ENCODE results near the gene MYO5B.
"Not testable (repeated sequence)": the region's sequence is repeated elsewhere in the genome, so short reads cannot be mapped to it uniquely, and the experiment has no call there.

Gene MYO5B

DNA sequence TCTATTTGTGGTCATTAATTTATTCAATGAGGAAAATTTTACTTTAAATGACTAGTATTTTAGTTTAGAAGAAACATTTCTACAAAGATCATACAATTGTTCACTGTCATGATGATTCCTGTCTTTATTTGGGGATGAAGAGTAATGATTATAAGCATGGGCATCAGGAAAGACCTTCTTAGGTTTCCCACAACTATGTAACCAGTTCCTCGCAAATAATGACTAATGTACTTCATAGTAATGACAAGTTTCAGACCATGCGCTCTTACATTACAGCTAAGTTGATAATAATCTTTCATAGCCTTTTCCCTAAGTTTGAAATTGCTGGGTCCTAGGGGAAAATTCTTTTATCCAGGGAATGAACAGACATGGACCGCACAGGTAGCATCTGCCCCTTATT lies 90.5 kb downstream of the MYO5B start:
- no peak for DNase-seq (ENCODE audit: low read depth, low spot score)

DNA sequence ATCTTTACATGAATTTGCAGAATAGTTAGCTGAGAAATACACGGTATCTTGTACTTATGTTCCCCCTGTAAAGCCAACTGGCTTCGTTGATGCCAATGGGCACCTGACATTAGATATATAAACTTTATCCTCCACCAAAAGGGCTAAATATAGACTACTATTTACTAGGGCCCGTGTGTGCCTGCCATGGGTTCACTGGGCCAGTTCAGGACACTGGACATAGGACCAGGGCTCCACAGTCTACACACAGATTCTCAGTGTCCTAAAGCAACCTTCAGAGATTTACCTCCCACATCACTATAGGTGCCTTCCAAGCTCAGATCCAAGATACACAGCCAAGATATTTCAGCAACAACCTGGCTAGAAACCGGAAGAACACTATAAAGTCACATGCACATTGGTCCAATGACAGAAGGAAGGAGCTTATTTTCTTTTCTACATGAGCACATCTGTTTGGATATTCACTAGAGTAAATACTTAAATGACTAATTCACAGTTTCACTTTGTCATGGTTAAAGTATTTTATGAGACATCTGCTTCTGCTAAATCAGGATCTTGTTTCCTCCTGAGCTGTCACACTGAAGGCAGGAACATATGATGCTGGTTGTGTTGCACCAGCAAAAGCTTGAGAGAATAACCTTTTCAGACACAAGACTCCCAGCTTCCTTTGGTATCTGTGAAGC lies 95.1 kb downstream of the MYO5B start:
- DNase-seq (ENCODE audit: low read depth, low spot score): no peak

DNA sequence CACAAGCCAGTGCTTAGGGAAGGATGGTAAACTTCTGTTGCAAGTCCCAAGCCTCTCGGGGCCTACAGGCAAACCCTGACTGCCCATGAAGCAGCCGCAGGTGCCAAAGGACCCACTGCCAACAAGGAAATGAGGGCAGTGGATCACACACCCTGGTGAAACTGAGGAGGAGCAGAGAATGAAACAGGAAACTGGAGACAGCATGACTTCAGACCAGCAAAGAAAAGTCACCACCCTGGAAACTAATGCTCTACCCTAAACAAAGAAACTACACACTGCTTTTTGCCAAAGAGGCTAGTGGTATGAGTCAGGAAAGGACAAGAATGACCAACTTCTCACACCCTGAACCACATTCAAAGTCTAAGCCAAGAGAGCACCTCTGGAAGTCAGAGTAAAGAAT lies 97.2 kb downstream of the MYO5B start:
- DNase-seq (ENCODE audit: low read depth, low spot score): no peak

DNA sequence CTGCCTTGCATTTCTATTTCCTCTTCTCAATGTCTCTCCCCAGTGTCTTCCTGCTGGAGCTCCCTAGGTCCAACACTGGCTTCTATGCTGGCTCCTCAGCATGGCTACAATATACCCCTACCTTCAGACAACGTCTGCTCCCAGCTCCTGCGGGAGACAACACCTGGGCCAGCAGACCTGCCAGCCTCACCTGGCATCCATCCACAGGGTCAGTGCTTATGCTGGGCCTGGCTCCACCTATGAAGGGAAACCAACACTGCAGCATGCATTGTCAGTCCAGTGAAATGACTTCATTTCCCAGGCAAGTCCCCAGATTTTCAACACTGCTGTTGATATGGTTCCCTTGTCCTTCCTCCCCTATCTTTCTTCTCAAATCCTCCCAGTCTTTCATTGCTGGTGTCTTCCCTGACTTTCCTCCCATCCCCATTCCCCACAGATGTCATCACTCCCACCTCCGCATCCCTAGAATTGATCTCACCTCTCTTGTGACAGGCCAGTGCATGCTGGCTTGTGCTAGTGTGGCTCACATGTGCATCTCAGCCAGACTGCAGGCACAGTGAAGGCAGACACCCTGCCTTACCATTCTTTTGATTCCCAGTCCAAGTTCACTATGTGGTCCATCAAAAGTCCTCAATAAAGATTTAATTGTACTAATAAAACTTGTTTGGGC lies 98.0 kb downstream of the MYO5B start:
- DNase-seq (ENCODE audit: low read depth, low spot score): no peak

DNA sequence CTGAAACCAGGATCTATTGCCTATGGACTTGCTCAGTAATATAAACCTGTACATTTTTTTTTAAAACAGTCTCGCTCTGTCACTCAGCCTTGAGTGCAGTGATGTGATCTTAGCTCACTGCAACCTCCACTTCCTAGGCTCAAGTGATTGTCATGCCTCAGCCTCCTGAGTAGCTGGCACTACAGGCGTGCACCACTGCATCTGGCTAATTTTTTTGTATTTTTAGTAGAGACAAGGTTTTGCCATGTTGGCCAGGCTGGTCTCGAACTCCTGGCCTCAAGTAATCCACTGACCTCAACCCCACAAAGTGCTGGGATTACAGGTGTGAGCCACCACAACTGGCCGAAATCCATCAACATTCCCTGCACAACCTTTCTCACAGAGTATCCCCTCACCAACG lies 100.2 kb downstream of the MYO5B start:
- not testable (repeated sequence) for DNase-seq (ENCODE audit: low read depth, low spot score)

DNA sequence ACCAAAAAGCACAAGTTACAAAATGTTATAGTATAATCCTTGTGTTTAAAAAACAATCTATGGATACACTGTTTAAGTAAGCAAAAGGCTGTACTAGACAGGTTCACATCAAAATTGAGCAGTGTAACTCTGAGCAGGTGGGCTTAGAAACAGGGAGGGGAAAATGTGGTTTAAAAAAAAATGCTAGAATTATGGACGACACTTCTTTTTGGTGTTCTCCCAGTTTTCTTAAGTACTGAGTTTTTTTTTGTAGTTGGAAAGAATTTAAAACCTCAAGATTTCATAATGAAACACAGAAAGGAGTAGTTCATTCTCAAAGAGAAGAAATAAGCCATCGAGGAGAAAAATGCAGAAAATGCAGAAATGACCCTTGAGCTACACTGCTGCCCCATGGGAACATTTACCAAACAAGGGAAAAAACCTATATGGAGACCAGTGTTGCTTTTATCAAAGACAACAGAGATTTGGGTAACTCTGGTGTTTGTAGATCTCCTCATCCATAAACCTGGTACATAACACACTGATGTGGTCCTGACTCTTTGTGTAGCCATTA lies 100.7 kb downstream of the MYO5B start:
- DNase-seq (ENCODE audit: low read depth, low spot score): no peak

DNA sequence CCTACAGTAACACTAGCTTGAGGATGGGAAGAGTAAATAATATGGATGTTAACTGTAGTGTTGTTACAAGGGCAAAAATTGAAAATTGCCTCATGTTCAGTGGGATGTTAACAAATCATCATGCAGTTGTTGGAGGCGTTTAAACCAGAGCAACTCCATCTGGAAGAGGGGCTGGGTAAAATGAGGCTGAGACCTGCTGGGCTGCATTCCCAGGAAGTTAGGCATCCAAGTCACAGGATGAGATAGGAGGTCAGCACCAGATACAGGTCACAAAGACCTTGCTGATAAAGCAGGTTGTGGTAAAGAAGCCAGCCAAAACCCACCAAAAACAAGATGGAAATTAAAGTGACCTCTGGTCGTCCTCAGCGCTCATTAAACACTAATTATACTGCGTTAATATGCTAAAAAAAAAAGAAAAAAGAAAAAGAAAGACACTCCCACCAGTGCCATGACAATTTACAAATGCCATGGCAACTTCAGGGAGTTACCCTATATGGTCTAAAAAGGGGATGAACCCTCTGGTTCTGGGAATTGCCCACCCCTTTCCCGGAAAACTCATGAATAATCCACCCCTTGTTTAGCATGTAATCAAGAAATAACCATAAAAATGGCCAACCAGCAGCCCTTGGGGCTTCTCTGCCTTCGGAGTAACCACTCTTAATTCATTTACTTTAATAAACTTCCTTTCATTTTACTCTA lies 101.4 kb downstream of the MYO5B start:
- no peak for DNase-seq (ENCODE audit: low read depth, low spot score)

DNA sequence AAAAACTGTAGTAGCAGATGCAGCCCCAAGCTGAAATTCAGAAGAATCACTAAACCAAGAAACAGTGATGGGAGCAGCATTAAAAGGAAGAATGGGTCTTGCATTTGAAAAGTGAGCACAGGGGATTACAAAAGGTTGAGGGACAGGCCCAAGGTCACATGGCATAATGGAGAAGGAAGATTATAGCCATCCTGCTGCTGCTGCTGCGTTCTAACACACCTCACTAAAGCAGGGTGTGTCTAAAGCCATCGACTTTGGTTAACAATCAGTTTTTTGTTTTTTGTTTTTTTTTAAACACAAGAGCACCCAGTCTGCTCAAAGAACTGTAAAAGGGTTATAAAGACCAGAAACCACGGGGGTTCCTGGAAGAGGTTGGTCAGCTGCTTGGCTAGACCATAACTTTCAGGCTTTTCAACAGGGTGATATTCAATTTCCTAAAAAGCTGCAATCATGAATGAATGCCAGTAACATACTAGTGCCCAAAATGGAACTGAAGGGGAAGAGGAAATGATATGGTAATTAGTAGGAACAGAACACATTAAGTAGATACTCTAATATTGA lies 102.6 kb downstream of the MYO5B start:
- DNase-seq (ENCODE audit: low read depth, low spot score): no peak

DNA sequence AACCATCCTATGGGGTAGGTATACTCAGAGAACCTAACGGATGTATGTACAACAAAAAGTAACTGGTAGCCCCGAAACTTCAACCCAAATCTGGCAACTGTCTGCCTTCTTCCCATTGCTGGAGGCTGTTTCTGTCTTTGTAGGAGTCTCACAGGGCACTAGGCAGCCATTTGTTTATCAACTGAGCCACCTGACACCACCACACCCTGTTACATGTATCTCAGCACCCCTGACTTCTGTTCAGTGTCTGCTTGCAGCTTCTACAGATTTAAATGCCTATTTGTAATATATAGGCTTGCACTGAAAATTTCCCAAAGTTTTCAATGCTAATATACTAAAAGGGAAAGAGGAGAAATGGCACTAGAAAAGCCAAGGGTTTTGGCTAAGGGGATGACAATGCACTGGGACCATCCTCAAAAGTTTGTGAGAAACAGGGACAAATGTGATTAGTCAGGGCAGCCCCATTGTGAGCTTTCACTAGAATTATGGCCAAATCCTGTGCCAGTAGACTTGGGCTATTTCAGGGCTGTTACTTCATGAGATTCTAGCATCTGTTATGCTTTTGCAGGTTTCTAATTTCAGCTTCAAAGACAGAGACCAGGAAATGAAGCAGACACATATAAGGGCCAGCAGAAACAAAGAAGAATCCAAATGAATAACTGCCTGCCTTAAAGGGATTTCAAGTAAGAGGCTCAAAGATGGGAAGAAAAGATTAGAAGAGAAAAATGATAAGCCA lies 103.3 kb downstream of the MYO5B start:
- no peak for DNase-seq (ENCODE audit: low read depth, low spot score)

DNA sequence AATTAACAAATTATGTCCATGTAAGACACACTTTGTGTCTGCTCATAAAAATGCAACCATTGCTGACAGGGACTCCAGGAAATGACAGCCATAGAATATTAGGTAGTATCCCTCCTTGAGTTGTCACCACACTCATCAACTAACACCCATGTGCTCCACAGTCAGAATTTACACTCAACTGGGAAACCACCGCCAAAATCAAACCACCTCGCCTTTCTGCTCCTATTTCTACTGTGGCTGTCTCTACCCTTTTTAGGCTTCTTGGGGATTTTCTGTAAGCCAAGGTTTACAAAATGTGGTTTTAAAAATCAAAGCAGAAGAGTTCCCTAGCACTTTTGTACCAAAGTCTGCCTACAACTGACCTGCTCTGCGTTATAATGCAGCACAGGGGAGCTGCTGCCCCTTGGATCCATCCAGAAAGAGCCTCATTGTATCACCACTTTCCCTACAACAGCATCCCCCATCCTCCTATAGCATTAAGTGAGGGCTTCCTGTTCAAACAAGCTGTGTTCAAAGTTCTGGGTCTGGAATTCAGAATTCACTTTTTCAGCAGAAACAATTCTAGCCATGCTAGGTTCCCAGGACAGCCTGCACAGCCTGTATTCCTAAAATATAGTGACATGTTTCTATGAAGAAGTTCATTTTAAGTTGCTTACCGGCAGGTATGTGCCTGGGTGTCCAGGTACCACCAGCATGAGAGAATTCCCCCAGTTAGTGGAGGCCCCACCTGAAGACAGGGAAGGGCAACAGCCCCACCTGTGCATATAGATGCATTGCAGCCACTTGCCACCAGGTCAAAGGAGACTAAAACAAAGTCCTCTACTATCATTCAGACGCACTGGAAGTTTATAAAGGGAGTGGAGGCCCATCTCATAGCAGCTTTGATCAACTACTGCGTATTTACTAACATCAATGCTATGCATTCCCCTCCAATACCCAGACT lies 104.3 kb downstream of the MYO5B start:
- no peak for DNase-seq (ENCODE audit: low read depth, low spot score)

DNA sequence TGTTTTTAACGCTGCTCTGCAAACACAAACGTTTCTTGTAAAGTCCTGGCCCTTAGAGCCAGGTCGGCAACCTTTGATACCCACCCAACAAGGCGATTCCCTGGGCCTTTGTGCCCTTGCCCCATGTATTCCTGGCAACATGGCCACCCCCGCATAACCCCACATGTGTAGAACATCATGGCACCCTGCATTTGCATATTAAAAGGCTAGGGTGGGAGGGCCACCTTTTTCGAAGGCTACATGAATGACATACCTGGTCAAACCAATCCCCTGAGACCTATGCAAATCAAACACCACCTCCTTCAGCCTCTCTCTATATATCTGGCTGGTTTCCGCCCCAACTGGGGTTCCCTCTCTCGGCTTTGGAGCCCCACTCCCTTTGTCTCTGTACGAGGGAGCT lies 105.2 kb downstream of the MYO5B start:
- DNase-seq (ENCODE audit: low read depth, low spot score): no peak

DNA sequence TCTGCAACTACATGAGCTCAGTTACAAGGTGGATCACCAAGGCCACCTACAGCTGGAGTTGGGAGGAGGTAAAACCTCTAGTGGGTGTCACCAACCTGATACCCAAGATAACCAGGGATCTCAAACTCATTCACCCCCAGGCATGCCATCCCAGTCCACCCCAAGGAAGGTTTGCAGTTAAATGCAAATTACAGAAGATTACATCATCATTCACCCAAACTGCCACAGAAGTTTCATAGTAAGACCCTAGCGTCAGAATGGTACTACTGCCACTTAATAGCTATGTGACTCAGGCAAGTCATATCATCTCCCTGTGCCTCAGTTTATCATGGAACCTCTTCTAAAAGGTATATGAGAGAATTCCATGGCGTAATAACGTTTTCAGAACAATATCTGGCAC lies 111.2 kb downstream of the MYO5B start:
- DNase-seq (ENCODE audit: low read depth, low spot score): no peak

DNA sequence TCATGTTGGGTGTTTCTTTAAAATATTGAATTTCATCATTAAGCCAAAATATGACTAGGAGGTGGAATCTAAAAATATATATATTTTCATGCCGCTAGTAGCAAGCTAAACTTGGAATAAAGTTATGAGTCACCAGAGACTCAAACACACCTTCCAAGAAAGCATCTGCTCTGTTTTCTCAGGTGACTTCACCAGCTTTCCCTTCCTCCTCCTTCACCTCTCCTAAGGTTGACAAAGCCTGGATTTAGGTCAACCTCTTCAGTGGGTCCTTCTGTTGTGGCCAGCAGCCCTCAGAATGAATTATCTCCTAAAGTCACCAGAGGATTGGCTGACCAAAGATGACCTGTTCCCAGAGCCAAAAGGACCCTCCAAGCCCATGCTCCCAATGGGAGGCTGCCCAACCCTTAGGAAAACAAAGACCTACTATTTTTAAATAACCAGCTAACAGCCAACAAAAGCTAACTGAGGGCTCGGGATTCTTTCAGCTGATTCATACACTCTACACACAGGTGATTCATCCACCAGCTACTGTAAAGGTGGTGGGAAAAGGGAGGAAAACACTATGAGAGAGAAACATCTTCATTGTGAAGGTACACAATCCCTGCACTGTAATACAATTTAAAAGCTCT lies 113.9 kb downstream of the MYO5B start:
- DNase-seq (ENCODE audit: low read depth, low spot score): no peak

DNA sequence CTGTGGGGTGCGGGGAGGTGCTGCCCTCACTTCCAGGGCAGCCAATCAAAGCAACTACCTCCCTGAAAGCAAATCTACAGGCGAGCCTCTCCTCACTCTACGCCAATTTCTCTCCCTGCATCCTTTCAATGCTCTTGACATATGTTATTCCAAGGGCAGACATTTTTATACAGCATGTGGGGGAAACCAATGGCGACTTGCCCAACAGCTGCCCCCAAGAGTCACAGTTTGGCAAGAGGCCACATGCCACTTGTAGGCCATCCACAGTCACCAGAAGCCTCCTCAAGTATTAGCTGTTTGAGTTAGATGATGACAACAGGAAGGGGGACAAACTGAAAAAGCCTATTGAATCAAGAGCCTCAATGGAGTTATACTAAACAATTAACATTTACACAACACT lies 114.6 kb downstream of the MYO5B start:
- no peak for DNase-seq (ENCODE audit: low read depth, low spot score)

DNA sequence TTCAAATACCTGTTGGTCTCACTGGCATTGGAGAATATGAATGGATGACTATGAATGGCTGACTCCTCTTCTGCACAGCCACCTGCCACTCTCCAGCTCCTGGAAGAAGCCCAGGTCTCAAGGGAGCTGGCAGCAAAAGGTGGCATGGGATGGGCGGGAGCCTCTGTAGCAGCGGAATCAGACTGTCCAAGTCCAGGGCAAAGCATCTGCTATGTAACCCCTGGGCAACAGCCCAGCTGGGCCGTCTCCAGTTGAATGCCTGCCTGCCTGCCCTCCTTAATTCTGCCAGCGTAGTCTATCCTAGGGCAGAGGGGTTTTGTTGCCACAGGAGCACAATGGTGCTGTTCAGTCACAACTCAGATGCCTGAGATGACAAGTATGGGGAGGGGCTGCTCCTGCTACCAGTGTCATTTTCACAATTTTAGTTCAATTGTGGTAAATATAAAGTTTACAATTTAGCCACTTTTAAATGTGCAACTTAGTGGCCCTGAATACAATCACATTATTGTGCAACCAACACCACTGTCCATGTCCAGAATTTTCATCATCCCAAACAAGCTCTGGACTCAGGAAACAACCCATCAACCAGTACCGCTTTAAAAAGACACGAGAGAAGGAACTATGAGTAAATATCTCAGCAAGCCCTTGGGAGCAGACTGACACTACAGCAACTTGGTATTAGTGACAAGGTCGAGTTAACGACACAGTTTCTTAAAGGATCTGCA lies 115.2 kb downstream of the MYO5B start:
- DNase-seq (ENCODE audit: low read depth, low spot score): no peak

DNA sequence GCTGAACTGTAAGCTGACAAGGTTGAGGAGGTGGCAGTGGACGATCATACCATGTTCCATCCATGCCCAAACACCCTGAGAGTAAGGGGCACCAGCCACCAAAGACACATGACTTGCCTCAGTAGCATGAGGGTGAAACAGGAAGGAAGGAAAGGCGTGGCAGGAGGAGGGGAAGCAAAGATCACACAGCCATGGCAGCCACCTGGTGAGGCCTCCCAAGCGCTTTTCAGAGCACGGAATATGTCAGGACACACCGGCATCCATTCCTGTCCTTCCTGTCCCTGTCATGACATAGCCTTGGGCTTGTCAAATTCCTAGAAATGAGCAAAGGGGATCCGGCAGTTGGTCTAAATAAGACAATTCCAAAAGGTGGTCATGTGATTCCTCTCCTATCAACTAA lies 118.7 kb downstream of the MYO5B start:
- no peak for DNase-seq (ENCODE audit: low read depth, low spot score)

DNA sequence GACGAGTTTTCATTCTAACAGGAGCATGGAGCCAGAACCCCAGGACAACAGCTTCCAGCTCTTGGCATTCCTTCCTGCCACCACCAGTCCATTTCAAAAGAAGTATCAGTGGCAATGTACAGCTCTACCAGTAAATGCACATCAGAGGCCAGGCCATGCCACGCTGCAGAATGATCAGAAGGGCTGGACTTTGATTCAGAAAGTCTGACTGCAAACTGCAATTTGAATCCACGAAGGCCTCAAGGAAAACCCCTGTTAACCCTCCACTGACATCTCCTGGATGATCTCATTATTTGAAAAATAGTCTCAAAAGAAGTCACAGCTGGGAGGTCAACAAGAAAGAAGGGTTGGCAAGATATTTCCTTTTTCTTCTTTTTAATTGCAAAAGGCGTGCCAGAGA lies 119.2 kb downstream of the MYO5B start:
- DNase-seq (ENCODE audit: low read depth, low spot score): no peak

DNA sequence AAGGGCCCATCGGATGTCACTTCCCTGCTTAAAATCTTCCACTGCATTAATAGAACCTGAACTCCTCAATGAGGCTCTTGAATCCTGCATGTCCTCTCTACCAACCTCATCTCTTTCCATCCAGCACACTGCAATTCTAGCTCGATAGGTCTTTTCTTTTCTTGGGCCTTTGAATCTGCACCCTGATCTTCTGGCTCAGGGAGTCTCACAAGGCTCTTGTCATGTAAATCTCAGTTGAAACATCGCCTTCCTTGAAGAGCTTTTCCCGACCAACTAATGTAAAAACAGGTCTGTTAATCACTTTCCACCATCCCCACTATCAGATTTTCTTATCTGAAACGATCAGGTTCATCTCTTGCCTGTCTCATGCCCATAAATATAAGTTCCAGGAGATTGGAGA lies 120.5 kb downstream of the MYO5B start:
- DNase-seq (ENCODE audit: low read depth, low spot score): no peak

DNA sequence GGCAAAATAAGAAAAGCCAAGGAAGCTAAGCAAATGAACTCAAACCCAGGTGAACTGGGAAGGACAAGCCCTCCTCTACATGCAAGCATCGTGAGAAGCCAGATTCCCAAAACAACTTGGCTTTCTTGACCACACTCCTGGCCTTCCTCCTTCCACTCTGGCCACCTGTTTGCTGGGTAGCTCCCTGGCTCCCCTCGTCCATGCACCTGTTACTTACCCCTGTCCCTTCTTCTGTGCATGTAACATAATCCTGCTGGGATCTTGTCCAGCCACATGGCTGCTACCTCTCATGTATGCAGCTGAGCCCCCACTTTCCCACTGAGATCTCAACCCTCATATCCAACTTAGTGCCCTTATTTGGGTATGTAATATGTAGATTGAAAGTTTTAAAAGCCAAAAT lies 121.6 kb downstream of the MYO5B start:
- DNase-seq (ENCODE audit: low read depth, low spot score): no peak

Measured in brain pericyte (primary cell).